ENCODE results near the gene FIG4.
A peak's percentile ranks its signal among the peaks of the same experiment; 100 is the strongest.
"Not testable (repeated sequence)": the region's sequence is repeated elsewhere in the genome, so short reads cannot be mapped to it uniquely, and the experiment has no call there.

The FIG4 gene

DNA sequence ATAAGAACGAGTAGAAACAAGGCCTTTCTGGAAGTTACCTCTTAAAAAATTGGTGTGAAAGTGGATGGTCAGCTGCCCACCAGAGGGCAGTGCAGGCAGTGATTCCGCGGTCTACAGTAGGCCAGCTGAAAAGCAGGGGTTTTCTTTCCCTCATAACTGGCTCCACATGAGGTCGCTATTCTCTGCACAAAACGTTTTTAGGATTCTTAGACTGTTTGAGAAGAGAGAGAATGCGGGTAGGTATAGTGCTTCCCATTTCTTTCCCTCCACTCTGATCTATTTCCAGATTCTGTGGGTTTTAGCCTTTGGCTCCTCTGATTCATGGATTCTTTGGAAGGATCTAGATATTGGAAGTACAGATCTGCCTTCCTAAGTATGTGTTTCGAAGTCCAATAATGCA, 14.2 kb downstream of the FIG4 start:
- DNase-seq = peak; percentile 68

- DNase-seq = no peak
Measured at GRCh38 chr6:109706513-109706912, 15.4 kb downstream of the FIG4 start.

DNA sequence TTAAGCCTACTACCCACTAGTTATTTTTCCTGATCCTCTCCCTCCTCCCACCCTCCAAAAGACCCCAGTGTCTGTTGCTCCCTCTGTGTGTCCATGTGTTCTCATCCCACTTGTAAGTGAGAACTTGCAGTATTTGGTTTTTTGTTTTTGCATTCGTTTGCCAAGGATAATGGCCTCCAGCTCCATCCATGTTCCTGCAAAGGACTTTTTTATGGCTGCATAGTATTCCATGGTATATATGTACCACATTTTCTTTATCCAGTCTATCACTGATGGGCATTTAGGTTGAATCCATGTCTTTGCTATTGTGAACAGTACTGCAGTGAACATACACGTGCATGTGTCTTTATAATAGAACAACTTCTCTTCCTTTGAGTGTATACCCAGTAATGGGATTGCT, 17.0 kb downstream of the FIG4 start:
- not testable (repeated sequence) for DNase-seq

DNA sequence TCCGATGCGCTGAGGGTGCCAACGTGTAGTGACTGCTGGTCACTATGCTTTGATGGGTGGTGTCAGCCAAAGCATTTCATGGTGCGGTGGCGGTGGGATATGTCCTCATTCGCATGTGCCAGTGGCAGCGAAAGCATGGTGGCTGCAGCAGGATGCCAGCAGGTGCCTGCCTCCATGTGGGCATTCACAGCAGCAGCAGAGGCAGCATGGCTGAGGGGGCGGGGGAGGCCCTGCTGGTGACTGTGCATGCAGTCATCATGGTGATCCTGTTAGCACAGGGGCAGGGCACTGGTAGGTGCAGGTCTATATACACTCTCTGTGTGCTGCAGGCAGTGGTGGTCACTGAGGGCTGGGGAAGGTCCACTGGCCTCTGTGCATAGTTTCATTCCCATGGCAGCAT, 22.0 kb downstream of the FIG4 start:
- no peak for DNase-seq

- no peak for DNase-seq
Measured at GRCh38 chr6:109714166-109714565, 23.1 kb downstream of the FIG4 start.

DNA sequence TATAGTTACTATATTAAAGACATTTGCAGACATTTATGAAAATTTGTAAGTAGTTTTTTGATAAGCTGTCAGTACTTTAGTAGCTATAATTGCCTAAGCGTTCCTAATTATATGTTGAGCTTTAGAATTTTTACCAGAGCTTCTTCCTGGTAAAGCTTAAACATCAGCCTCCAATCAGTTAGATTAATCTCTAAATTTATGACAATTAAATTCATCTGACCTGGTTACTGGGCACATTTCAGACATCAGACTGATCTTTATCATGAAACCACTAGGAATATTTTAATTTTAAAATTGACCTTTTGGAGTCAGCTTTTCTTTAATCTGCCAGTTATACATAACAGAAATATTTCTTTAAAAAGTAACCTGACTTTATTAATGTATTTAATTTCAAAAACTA, 23.5 kb downstream of the FIG4 start:
- DNase-seq = no peak

- DNase-seq = no peak
Measured at GRCh38 chr6:109715616-109716015, 24.5 kb downstream of the FIG4 start.

DNA sequence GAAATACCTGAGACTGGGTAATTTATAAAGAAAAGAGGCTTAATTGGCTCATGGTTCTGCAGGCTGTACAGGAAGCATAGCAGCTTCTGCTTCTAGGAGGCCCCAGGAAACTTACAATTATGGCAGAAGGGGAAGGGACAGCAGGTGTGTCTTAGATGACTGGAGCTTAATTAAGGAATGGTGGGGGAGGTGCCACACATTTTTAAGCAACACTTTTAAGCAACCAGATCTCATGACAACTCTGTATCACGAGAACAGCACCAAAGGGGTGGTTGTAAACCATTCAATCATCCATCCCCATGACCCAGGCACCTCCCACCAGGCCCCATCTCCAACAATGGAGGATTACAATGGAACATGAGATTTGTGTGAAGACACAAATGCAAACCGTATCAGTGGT, 26.9 kb downstream of the FIG4 start:
- DNase-seq = no peak

- no peak for DNase-seq
Measured at GRCh38 chr6:109718991-109719390, 27.9 kb downstream of the FIG4 start.

- no peak for DNase-seq
Measured at GRCh38 chr6:109720311-109720710, 29.2 kb downstream of the FIG4 start.

DNA sequence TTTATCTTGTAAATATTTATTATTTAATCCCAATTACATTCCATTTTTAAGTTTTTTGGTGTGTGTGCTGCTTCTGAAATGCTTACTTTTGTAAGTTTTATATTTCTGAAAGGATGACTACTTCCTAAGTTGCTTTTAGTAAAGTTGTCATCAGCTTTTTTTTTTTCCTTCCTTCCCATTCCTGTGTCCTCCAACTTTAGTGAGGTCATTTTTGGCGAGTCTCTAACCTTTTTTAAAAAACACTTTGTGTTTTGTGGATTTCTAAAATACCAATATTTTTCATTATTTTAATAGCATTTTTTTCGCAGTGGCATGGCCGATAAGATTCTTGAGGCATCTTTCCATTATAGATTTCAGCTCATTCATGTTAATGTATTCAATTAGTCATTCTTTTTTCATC, 30.9 kb downstream of the FIG4 start:
- no peak for DNase-seq

GRCh38 chr6:109722564-109723254, 31.6 kb downstream of the FIG4 start:
- DNase-seq = no peak

DNA sequence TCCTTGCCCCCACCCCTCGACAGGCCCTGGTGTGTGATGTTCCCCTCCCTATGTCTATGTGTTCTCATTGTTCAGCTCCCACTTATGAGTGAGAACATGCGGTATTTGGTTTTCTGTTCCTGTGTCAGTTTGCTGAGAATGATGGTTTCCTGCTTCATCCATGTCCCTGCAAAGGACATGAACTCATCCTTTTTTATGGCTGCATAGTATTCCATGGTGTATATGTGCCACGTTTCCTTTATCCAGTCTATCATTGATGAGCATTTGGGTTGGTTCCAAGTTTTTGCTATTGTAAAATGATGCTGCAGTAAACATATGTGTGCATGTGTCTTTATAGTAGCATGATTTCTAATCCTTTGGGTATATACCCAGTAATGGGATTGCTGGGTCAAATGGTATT, 34.2 kb downstream of the FIG4 start:
- not testable (repeated sequence) for DNase-seq

DNA sequence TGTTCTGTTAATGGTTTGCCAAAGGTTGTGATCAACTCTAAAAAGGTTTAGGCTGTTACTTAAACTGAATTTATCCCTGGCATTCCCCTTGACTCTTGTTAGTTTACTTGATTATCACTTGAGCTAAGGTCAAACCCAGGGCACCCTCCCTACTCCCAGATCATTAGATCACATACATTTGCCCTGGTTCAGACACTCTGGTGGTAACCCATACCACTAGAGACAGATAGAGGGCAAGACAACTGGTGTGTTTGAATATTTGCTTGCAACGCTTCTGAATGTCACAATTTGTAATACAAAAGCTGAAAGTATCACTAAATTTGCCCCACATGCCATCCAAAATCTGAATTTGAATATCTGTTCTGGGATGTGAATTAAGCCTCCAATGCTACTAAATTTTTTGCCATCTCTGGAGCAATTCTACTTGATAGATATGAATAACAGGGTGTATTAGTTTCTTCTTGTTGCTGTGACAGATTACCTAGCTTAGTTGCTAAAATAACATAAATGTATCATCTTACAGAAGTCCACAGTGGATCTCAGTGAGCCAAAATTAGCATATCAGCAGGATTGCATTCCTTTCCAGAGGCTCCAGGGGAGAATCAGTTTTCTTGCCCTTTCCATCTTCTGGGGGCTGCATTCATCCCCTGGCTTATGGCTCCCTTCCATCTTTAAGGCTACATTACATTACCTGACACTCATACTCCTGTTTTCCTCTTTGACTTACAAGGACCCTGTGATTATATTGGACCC, 45.4 kb downstream of the FIG4 start:
- no peak for DNase-seq

DNA sequence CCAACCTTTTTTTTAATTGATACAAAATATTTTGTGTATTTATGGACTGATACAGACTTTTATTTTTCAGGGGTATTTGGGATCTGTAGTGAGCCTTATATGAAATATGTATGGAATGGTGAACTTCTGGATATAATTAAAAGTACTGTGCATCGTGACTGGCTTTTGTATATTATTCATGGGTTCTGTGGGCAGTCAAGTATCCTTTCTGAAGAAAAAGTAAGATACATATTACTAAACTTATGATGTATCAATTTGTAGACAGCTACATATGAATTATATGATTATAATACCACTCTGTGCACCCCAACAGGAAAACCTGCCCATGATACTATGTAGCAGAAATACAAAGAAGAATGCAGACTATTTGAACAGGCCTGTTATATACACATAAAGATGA, 47.2 kb downstream of the FIG4 start:
- no peak for DNase-seq

DNA sequence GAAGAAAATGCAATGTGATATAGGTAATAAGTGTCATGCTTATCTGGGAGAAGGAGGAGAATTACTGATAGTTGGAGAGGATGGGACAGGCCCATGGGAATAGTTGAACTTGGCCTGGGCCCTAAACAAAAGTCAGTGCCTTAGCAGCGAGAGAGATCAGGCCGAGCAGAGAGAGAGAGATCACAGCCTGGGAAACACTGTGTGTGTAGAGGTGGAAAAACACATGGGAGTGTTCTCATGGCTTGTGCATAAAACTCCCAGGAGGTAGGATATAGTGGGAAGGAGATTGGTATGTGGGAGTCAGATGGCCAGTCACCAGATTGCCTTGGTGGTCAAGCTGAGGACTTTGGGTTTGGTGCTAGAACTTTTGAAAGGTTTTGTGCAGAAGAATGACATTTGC, 47.6 kb downstream of the FIG4 start:
- no peak for DNase-seq

- no peak for DNase-seq
Measured at GRCh38 chr6:109739686-109740085, 48.6 kb downstream of the FIG4 start.

DNA sequence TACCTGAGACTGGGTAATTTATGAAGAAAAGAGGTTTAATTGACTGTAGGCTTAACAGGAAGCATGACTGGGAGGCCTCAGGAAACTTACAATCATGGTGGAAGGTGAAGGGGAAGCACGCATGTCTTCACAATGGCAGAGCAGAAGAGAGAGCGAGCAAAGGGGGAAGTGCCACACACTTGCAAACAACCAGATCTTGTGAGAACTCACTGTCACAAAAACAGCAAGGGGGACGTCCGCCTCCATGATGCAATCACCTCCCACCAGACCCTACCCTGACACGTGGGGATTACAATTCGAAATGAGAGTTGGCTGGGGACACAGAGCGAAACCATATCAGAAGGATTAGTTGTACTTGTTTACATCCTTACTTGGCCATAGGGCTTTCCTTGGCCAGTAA, 49.7 kb downstream of the FIG4 start:
- no peak for DNase-seq

GRCh38 chr6:109743739-109744138, 52.6 kb downstream of the FIG4 start:
- no peak for DNase-seq

- not testable (repeated sequence) for DNase-seq
Measured at GRCh38 chr6:109744779-109745178, 53.7 kb downstream of the FIG4 start.

DNA sequence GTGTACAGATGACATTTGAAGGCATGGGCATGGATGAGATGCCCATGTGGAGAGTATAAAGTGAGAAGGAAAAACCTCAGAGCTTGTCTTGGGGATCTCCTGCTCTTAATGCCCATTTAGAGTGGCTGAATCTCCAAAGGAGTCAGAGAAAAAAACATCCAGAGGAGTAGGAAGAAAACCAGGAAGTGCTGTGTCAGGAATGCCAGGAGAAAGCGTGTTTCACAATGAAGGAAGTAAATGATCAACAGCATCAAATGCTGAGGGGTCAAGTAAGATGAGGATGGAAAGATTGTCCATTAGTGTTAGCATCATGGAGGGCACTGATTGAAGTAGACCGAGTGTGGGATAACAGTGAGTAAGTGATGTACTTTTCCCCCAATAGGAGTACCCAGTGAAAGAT, 56.1 kb downstream of the FIG4 start:
- DNase-seq = no peak

DNA sequence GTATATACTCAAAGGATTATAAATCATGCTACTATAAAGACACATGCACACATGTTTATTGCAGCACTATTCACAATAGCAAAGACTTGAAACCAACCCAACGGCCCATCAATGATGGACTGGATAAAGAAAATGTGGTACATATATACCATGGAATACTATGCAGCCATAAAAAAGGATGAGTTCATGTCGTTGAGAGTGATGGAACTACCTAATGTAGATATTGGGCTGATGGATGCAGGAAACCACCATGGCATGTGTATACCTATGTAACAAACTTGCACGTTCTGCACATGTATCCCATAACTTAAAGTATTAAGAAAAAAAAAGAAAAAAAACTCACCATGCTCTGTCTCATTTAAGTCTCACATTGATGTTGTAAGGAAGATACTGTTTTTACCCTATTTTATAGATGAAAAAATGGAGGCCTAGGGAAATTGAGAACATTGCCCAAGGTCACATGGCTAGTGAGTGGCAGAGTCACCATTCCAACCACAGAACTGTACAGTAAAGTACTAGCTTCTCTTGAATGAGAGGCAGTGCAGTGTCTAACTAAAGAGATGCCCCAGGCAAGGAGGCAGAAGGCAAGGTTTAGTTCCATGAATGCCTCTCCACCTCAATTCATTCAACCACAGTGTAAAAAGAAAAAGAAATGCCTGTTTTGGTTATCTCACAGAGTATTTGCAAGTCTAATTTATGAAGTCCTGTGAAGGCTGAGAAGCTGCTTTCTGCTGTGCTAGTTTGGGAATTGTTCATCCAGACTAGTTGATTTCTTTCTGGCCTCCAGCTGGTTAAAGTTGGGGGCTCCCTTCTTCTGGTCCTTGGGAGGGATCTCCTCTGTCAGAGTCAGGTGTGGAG, 68.2 kb downstream of the FIG4 start:
- no peak for DNase-seq

GRCh38 chr6:109760208-109760607, 69.1 kb downstream of the FIG4 start:
- no peak for DNase-seq

DNA sequence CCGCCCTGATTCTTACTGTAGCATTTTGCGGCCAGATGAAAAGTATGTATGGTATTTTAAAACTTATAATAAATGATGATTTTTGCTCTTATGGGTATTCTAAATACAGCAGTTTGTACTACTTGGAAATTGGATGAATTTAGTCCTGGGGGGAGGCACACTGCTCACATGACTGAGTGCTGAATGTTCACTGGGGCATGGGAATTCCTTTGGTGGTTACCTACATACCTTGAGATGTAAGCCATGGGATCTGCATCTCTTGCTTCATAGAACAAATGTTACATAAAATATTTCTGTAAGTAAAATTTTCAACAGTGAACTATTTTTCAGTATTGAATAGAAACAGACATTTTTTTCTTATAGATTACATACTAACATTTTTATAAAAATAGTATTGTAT, 71.1 kb downstream of the FIG4 start:
- DNase-seq = no peak

Data from activated gamma-delta T cell treated with Interleukin-2 at 50 U/mL for 16 hours (primary cell).